Endothelial cell (in vitro differentiated cells): ENCODE data around the gene RAD23A. TPM values are rescaled to one million over a fixed set of nuclear protein-coding genes. Genes with fewer than 3 reads are reported as not detected.

Source experiments
- DNase-seq: peaks from one replicate; pipeline ENCODE4 v3.0.0; 2021; ENCODE audit warnings: low spot score
- H3K27ac Mint-ChIP-seq: one replicate; pipeline ENCODE4 v1.8.0; 2021; ENCODE audit warnings: mixed read lengths, inconsistent platforms; ENCODE audit not compliant: unreplicated experiment
- H3K27me3 Mint-ChIP-seq: one replicate; pipeline ENCODE4 v1.8.0; 2021; ENCODE audit warnings: mild to moderate bottlenecking, moderate library complexity, mixed read lengths, inconsistent platforms; ENCODE audit not compliant: unreplicated experiment
- H3K36me3 Mint-ChIP-seq: one replicate; pipeline ENCODE4 v1.8.0; 2021; ENCODE audit warnings: mild to moderate bottlenecking, low read depth, mixed read lengths, inconsistent platforms; ENCODE audit not compliant: unreplicated experiment
- H3K4me1 Mint-ChIP-seq: one replicate; pipeline ENCODE4 v1.8.0; 2021; ENCODE audit warnings: mild to moderate bottlenecking, mixed read lengths, inconsistent platforms; ENCODE audit not compliant: unreplicated experiment
- H3K4me3 Mint-ChIP-seq: one replicate; pipeline ENCODE4 v1.8.0; 2021; ENCODE audit warnings: mild to moderate bottlenecking, mixed read lengths, inconsistent platforms; ENCODE audit not compliant: unreplicated experiment
- H3K9me3 Mint-ChIP-seq: one replicate; pipeline ENCODE4 v1.8.0; 2021; ENCODE audit warnings: mixed read lengths, inconsistent platforms; ENCODE audit not compliant: unreplicated experiment
- CTCF ChIP-seq: fragments of 200-600 bp; sonication (generic); IDR thresholded peaks from one replicate; pipeline ENCODE4 v1.5.0; 2021; ENCODE audit warnings: antibody characterized with exemption; ENCODE audit not compliant: unreplicated experiment
- microRNA-seq: library from miRNA; unstranded; fragments of <30 nt; microRNA quantifications from one replicate; pipeline ENCODE4, GENCODE V29; 2020; ENCODE audit not compliant: unreplicated experiment
- total RNA-seq: library from RNA; stranded (reverse); fragmentation: NEBNext Ultra II Directional; extraction: Animal tissue kit (Norgen Biotek cat#: 25700); gene quantifications from one replicate; pipeline ENCODE4 v1.2.1, GENCODE V29; 2021; ENCODE audit not compliant: unreplicated experiment

The RAD23A gene
- total RNA-seq, 1 donor from 2014 or later = 44.7 TPM

DNA sequence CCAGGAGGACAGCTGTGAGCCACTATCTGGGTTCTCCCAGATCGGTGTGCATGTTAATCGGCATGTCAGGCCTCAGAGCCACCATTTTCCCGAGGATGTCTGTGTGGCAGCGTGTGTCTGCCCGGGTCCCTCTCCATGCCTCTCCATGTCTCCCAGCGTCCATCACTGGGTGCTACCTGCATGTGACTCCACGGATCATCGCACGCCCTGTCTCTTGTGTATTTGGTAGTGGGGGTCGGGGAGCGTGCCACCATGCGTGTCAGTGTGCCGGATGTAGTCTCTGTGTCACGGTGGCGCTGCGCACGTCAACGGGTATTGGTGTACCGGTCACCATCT lies 55.5 kb downstream of the RAD23A start:
- H3K27ac Mint-ChIP-seq = no peak overlapping the region
- H3K27me3 Mint-ChIP-seq = peaks cover 48% of the 10 kb centered on the region
- H3K4me3 Mint-ChIP-seq = no peak overlapping the region
- H3K36me3 Mint-ChIP-seq = peaks cover 9% of the 10 kb centered on the region
- H3K9me3 Mint-ChIP-seq = no peaks in the 10 kb centered on the region
- TF ChIP-seq CTCF = no peak
- no peak for DNase-seq
- H3K4me1 Mint-ChIP-seq = no peaks in the 10 kb centered on the region

GRCh38 chr19:13001502-13002165 lies 56.0 kb downstream of the RAD23A start:
- Mint-ChIP-seq H3K36me3 (peaks cover 9% of the 10 kb centered on the region), H3K4me3 (no peak overlapping the region), H3K9me3 (no peaks in the 10 kb centered on the region), H3K27ac (no peak overlapping the region), H3K27me3 (peaks cover 48% of the 10 kb centered on the region), H3K4me1 (no peaks in the 10 kb centered on the region)
- DNase-seq = no peak
- no peak for TF ChIP-seq CTCF

GRCh38 chr19:13002166-13002898 lies 56.7 kb downstream of the RAD23A start:
- no peak overlapping the region for H3K27ac Mint-ChIP-seq
- no peaks in the 10 kb centered on the region for H3K9me3 Mint-ChIP-seq
- H3K36me3 Mint-ChIP-seq = peaks cover 9% of the 10 kb centered on the region
- TF ChIP-seq CTCF = no peak
- no peaks in the 10 kb centered on the region for H3K4me1 Mint-ChIP-seq
- peaks cover 45% of the 10 kb centered on the region for H3K27me3 Mint-ChIP-seq
- no peak for DNase-seq
- no peak overlapping the region for H3K4me3 Mint-ChIP-seq

DNA sequence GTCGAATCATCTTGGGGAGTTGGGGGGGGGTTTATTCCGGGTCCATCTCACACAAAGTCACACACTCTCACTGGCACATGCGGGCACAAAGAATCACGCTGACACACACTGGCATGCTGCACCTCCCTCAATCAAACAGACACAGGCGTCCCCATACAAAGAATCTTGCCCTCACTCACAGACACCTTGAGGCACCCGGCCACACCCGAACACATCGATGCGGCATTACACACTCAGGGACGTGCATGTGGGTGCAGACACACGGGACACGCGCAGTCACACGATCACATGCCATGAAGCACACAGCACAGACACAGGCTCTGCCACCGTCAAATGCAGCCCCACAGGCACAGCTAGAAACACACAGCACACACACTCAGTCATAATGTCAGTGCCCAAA lies 57.4 kb downstream of the RAD23A start:
- no peak for TF ChIP-seq CTCF
- Mint-ChIP-seq H3K9me3 (no peaks in the 10 kb centered on the region), H3K36me3 (peaks cover 9% of the 10 kb centered on the region), H3K27me3 (peaks cover 43% of the 10 kb centered on the region), H3K4me1 (no peaks in the 10 kb centered on the region), H3K27ac (no peak overlapping the region), H3K4me3 (no peak overlapping the region)
- DNase-seq = no peak

Small RNA genes within 50 kb of the gene (microRNA-seq; reads per million reads assigned to microRNA genes)
- gene MIR5695 (not detected), gene MIR6515 (4.7 reads per million, percentile 48 among the genes with 10 or more reads in this experiment)

Other genes with a start within 250 kb of the RAD23A start
- gene FBXW9, start 249.2 kb upstream of the RAD23A start, total RNA-seq = 8.0 TPM
- gene TNPO2, start 221.9 kb upstream of the RAD23A start, total RNA-seq = 68.1 TPM
- gene TRIR, start 211.2 kb upstream of the RAD23A start, total RNA-seq = 176 TPM
- 77.9 TPM for gene GET3, start 208.4 kb upstream of the RAD23A start, total RNA-seq
- not detected for gene BEST2, start 194.1 kb upstream of the RAD23A start, total RNA-seq
- 30.3 TPM for gene HOOK2, start 170.3 kb upstream of the RAD23A start, total RNA-seq
- gene JUNB, start 154.4 kb upstream of the RAD23A start, total RNA-seq = 20.6 TPM
- gene PRDX2, start 144.1 kb upstream of the RAD23A start, total RNA-seq = 215 TPM
- gene THSD8, start 143.8 kb upstream of the RAD23A start, total RNA-seq = 14.2 TPM
- 26.9 TPM for gene RNASEH2A, start 139.3 kb upstream of the RAD23A start, total RNA-seq
- gene RTBDN, start 111.3 kb upstream of the RAD23A start, total RNA-seq = not detected
- gene MAST1, start 107.3 kb upstream of the RAD23A start, total RNA-seq = 4.1 TPM
- 12.2 TPM for gene DNASE2, start 64.4 kb upstream of the RAD23A start, total RNA-seq
- 0.54 TPM for gene KLF1, start 58.7 kb upstream of the RAD23A start, total RNA-seq
- 20.0 TPM for gene GCDH, start 54.7 kb upstream of the RAD23A start, total RNA-seq
- gene SYCE2, start 26.6 kb upstream of the RAD23A start, total RNA-seq = not detected
- gene FARSA, start 12.2 kb upstream of the RAD23A start, total RNA-seq = 45.8 TPM
- 963 TPM for gene CALR, start 7.3 kb upstream of the RAD23A start, total RNA-seq
- 20.8 TPM for gene GADD45GIP1, start 11.4 kb downstream of the RAD23A start, total RNA-seq
- 0.69 TPM for gene DAND5, start 23.7 kb downstream of the RAD23A start, total RNA-seq
- gene NFIX, start 49.6 kb downstream of the RAD23A start, total RNA-seq = 9.9 TPM
- 68.6 TPM for gene LYL1, start 157.0 kb downstream of the RAD23A start, total RNA-seq
- gene TRMT1, start 170.9 kb downstream of the RAD23A start, total RNA-seq = 54.2 TPM
- gene NACC1, start 172.4 kb downstream of the RAD23A start, total RNA-seq = 112 TPM
- gene STX10, start 204.5 kb downstream of the RAD23A start, total RNA-seq = 31.8 TPM
- 115 TPM for gene IER2, start 204.5 kb downstream of the RAD23A start, total RNA-seq